Activated T-cell treated with anti-CD3 and anti-CD28 coated beads, Interleukin-2, amount 50 U/mL, for 4 hours (primary cell): ENCODE measurements around the gene PPIG. TPM values are rescaled to one million over a fixed set of nuclear protein-coding genes. Genes with fewer than 3 reads are reported as not detected.
"Not testable (repeated sequence)": the region's sequence is repeated elsewhere in the genome, so short reads cannot be mapped to it uniquely, and the experiment has no call there.

Source experiments
- ATAC-seq, 2 donors: fragments of 200-7000 bp; cut with Tn5 transposase; one replicate each; pipeline ENCODE4 v1.10.0; 2021
- DNase-seq: peaks from one replicate; pipeline ENCODE4 v3.0.0-alpha.2; 2020
- H3K27me3 Mint-ChIP-seq: one replicate; pipeline ENCODE4 v1.8.0; 2021; ENCODE audit warnings: low read depth, mixed read lengths
- H3K36me3 Mint-ChIP-seq: one replicate; pipeline ENCODE4 v1.8.0; 2022; ENCODE audit warnings: mixed read lengths; ENCODE audit not compliant: insufficient read depth
- H3K4me1 Mint-ChIP-seq: one replicate; pipeline ENCODE4 v1.8.0; 2021; ENCODE audit warnings: low read depth, mixed read lengths
- H3K4me3 Mint-ChIP-seq: one replicate; pipeline ENCODE4 v1.8.0; 2021; ENCODE audit warnings: mild to moderate bottlenecking, moderate library complexity, mixed read lengths
- H3K9me3 Mint-ChIP-seq: one replicate; pipeline ENCODE4 v1.8.0; 2021; ENCODE audit warnings: mixed read lengths
- total RNA-seq, 3 donors: library from RNA; stranded (reverse); gene quantifications; one replicate each; pipeline ENCODE4 v1.2.1, GENCODE V29; 2021

Gene PPIG
- total RNA-seq, 3 donors from 2014 or later = 55.2 to 57.8 (median 57.8) TPM

DNA sequence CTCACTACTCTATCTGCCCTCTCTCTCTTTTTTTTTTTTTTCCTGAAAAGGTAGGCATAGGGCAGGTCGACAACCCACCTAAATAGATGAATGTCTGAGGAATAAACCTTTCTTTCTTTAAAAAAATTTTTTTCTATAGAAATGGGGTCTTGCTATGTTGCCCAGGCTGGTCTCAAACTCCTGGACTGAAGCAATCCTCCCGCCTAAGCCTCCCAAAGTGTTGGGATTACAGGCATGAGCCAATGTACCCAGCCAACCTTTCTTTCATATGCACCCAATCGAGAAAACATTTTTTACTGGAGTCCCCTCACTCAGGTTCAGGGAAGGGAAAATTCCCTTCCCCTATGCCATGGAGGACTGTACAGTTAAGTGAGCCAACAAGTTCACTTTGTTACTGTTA lies 79.1 kb downstream of the PPIG start:
- ATAC-seq (no peak), DNase-seq (no peak)
- no peaks in the 10 kb centered on the region for H3K9me3 Mint-ChIP-seq
- H3K4me1 Mint-ChIP-seq = no peaks in the 10 kb centered on the region
- H3K27me3 Mint-ChIP-seq = no peaks in the 10 kb centered on the region
- H3K4me3 Mint-ChIP-seq = no peak overlapping the region
- no peaks in the 10 kb centered on the region for H3K36me3 Mint-ChIP-seq

DNA sequence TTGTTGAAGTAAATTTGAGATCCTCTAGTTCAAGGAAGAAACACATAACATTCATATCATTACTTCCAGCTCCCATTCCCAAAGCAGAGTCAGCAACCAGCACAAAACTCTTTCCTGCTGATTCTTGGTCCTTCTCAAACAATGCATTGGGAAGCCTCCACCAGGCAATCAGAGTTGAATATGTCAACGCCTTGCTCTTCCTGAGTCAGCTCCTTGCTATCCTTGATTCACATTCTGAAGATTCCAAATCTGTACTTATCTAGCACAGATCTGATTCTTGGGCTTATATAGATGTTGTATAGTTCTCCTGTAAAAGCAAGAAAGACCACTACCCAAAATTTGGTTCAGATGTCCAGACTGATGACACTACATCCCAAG lies 80.4 kb downstream of the PPIG start:
- no peak for ATAC-seq
- Mint-ChIP-seq H3K4me1 (no peaks in the 10 kb centered on the region), H3K36me3 (no peaks in the 10 kb centered on the region)

DNA sequence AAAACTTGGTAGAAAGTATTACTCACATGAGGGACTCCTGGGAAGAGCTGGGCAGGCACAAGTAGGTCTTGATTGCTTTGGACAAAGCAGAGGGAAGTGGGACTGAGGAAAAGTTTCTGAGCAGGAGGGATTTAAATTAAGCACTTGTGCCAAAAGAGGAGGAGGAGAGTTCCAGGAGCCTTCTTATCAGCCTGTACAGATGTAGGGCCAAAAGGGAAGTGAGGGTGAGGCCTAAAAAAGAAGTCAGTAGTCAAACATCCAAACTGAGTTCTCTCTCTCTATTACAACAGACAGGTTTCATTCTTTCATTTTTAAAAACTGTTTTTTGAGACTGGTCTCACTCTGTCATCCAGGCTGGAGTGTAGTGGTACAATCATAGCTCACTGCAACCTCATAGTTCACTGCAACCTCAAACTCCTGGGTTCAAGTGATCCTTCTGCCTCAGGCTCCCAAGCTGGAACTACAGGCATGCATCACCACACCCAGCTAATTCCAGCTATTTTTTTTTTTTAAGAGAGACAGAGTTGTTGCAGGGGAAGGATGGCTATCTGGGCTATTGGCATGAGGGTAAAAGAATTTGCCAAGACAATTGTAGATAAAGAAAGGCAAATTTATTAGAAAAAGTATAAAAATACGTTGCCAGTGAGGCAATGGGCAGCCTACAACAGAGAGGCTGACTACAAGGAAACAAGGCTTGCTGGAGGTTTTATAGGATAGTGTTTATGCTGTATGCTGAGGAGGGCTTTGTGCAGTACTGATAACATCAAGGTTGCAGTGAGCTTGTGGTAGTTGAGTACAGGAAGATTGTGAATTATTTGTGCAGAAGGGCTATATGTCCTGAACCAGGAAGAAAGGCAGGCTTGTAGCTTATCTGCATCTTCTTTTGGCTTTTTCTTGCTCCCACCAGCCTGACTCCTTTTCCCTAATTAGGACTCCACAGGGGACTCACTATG lies 81.1 kb downstream of the PPIG start:
- ATAC-seq = no peak
- Mint-ChIP-seq H3K36me3 (no peaks in the 10 kb centered on the region), H3K9me3 (no peaks in the 10 kb centered on the region), H3K4me3 (no peak overlapping the region), H3K27me3 (no peaks in the 10 kb centered on the region), H3K4me1 (no peaks in the 10 kb centered on the region)
- DNase-seq = no peak

More for the DNA sequence above, 80.4 kb downstream of the PPIG start:
- Mint-ChIP-seq H3K9me3 (no peaks in the 10 kb centered on the region), H3K27me3 (no peaks in the 10 kb centered on the region), H3K4me3 (no peak overlapping the region)
- DNase-seq = no peak

DNA sequence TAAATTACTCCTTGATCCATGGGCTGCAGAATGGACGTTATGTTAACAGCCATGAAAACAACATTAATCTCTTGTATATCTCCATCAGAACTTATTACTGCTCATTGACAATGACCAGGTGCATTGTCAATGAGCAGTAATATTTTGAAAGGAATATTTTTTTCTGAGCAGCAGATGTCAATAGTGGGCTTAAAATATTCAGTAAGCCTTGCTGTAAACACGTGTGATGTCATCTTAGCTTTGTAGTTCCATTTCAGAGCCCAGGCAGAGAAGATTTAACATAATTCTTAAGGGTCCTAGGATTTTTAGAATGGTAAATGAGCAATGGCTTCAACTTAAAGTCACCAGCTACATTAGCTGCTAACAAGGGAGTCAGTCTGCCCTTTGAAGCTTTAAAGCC lies 83.4 kb downstream of the PPIG start:
- DNase-seq = no peak
- H3K4me3 Mint-ChIP-seq = no peak overlapping the region
- ATAC-seq = no peak
- no peaks in the 10 kb centered on the region for H3K4me1 Mint-ChIP-seq
- H3K27me3 Mint-ChIP-seq = no peaks in the 10 kb centered on the region
- no peaks in the 10 kb centered on the region for H3K36me3 Mint-ChIP-seq
- no peaks in the 10 kb centered on the region for H3K9me3 Mint-ChIP-seq

DNA sequence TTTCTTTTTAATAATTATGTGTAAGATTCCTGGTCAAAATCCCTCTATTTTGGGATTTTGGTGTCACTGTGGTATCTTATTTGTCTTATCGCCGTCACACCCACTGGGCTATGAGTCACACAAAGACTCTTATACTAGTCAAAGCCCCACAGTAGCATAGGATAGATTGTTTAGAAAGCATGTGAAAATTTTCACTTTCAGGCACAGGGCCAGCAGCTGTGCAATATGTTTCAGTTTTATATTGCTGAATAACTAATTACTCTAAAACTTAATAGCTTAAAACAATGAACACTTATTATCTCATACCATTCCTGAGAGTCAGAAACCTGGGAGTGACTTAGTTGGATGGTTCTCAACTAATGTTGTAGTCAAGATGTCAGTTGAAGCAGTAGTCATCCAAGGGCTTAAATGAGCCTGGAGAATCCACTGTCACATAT lies 86.1 kb downstream of the PPIG start:
- no peaks in the 10 kb centered on the region for H3K4me1 Mint-ChIP-seq
- H3K4me3 Mint-ChIP-seq = no peak overlapping the region
- ATAC-seq (no peak), DNase-seq (no peak)
- peaks cover under 1% of the 10 kb centered on the region for H3K27me3 Mint-ChIP-seq
- no peaks in the 10 kb centered on the region for H3K9me3 Mint-ChIP-seq
- H3K36me3 Mint-ChIP-seq = no peaks in the 10 kb centered on the region

DNA sequence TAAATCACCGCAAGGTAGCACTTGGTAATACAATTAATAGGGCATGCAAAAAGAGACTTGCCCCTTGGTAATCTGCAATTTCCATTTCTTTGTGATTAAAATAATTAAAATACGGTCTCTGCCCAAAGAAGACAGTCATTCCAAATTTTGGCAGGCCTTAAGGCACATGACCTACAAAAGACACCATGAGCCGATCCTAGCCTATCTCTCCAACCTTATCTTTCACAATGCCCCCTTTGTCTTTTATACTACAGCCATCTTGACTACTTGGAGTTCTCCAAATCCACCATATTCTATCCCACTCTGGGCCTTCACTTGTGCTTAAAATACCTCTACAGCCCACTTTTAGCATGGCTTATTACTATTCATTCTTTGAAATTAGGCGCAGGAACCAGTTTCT lies 86.8 kb downstream of the PPIG start:
- peaks cover 5% of the 10 kb centered on the region for H3K27me3 Mint-ChIP-seq
- no peaks in the 10 kb centered on the region for H3K9me3 Mint-ChIP-seq
- H3K4me1 Mint-ChIP-seq = no peaks in the 10 kb centered on the region
- no peak for DNase-seq
- no peak overlapping the region for H3K4me3 Mint-ChIP-seq
- H3K36me3 Mint-ChIP-seq = no peaks in the 10 kb centered on the region
- ATAC-seq = no peak

DNA sequence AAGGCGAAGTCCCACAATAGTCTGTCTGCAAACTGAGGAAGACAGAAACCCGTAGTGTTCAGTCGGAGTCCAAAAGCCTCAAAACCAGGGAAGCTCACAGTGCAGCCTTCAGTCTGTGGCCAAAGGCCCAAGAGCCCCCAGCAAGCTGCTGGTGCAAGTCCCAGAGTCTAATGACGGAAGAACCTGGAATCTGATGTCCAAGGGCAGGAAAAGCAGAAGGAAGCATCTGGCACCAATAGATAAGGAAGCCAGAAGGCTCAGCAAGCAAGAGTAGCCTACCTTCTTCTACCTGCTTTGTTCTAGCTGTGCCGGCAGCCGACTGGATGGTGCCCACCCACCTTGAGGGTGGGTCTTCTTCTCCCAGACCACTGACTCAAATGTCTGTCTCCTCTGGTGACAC lies 88.3 kb downstream of the PPIG start:
- H3K9me3 Mint-ChIP-seq = no peaks in the 10 kb centered on the region
- no peaks in the 10 kb centered on the region for H3K36me3 Mint-ChIP-seq
- DNase-seq (no peak), ATAC-seq (no peak)
- no peak overlapping the region for H3K4me3 Mint-ChIP-seq
- no peaks in the 10 kb centered on the region for H3K4me1 Mint-ChIP-seq
- peaks cover 5% of the 10 kb centered on the region for H3K27me3 Mint-ChIP-seq

DNA sequence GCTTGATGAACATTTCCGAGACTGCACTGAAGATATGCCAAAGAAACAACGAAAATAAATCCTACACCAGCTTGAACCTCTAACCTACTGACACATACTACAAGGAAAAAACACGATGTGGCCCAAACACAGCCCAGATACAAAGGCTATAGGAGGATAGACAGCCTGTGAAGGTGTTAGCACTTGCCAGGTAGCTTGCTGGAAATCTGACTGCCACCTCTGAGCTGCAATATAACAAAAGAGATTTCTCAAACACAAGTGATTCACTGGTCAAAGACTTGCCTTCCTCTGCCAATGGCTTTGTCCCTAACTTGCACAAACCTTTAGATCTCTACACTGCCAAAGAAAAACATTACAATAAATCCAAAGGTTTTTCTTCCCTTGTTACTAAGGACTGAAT lies 89.0 kb downstream of the PPIG start:
- ATAC-seq (no peak), DNase-seq (no peak)
- no peaks in the 10 kb centered on the region for H3K4me1 Mint-ChIP-seq
- H3K36me3 Mint-ChIP-seq = no peaks in the 10 kb centered on the region
- H3K4me3 Mint-ChIP-seq = no peak overlapping the region
- H3K27me3 Mint-ChIP-seq = peaks cover 5% of the 10 kb centered on the region
- no peaks in the 10 kb centered on the region for H3K9me3 Mint-ChIP-seq

DNA sequence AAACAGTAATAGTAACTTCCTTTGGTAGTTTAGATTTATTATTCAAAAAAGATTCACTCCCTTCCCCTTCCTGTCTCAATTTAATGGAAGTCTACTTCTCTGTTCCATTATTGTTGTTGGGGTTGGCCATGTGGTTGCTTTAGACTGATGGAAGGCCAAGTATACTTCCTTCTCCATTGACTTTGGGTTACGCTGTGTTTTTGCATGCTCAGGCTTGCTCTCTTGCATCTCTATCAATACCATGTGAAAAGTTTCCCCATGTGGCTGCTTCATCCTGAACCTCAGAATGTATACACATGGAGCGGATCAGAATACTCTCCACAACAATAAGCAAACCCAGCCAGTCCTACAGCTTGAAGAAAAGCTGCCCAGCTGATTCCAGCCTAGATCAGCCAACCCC lies 89.8 kb downstream of the PPIG start:
- Mint-ChIP-seq H3K36me3 (no peaks in the 10 kb centered on the region), H3K27me3 (peaks cover 5% of the 10 kb centered on the region), H3K9me3 (no peaks in the 10 kb centered on the region), H3K4me1 (no peaks in the 10 kb centered on the region), H3K4me3 (no peak overlapping the region)
- DNase-seq (no peak), ATAC-seq (no peak)

DNA sequence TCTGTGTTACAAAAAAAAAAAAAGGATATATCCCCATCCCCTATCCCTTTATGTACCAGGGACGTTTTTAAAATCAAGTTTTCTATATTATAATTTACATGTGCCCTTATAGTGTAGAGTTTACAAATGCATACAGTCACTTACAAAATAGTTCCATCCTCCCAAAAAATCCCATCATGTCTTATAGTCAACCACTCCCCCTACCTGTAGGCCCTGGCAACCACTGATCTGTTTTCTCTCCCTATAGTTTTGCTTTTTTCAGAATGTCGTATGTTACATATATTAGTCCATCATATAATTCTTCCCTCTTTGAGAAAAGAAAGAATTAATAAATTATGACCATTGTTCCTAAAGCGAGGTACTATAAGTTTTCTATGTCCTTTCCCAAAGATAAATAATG lies 92.2 kb downstream of the PPIG start:
- no peaks in the 10 kb centered on the region for H3K9me3 Mint-ChIP-seq
- H3K4me3 Mint-ChIP-seq = no peak overlapping the region
- peaks cover 5% of the 10 kb centered on the region for H3K27me3 Mint-ChIP-seq
- no peaks in the 10 kb centered on the region for H3K36me3 Mint-ChIP-seq
- no peak for ATAC-seq
- DNase-seq = no peak
- no peaks in the 10 kb centered on the region for H3K4me1 Mint-ChIP-seq

DNA sequence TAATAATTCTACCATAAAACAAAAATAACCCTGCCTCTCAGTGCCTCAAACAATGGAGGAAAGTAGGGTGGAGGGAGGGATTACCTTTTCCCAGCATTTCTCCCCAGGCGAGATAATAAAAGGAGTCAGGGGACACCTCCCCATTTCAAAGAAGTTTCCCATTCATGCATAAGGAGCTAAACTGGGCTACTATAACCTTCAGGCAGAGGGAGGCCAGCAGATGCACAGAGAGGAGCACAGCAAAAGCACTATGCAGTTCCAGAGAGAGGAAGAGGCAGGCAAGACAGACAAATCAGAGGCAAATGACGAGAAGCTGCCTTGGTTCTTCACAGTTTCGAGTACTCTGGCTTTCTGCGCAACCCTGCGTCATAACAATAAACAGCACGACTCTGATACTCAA lies 92.7 kb downstream of the PPIG start:
- Mint-ChIP-seq H3K4me3 (no peak overlapping the region), H3K27me3 (peaks cover 5% of the 10 kb centered on the region), H3K4me1 (no peaks in the 10 kb centered on the region), H3K9me3 (no peaks in the 10 kb centered on the region), H3K36me3 (no peaks in the 10 kb centered on the region)
- DNase-seq (no peak), ATAC-seq (no peak)

DNA sequence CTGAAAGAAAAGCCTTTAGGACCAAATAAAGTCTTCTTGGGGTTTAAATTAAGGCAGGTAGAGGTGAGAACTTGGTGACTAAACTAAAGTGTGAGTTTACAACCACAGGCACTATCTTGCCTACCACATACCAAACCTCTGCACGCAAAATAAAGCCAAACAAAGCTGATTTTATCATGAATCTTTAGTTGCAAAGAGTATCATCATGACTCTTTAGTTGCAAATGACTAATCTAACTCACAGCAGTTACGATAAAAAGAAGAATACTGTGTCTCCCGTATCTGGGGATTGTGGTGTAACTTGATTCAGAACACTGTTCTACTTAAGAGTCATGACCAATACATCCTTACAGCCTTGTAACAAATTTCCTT lies 98.9 kb downstream of the PPIG start:
- no peaks in the 10 kb centered on the region for H3K27me3 Mint-ChIP-seq
- DNase-seq = no peak
- ATAC-seq = peak; percentile 93 to 94
- H3K4me3 Mint-ChIP-seq = no peak overlapping the region
- no peaks in the 10 kb centered on the region for H3K36me3 Mint-ChIP-seq
- H3K4me1 Mint-ChIP-seq = peaks cover 13% of the 10 kb centered on the region
- H3K9me3 Mint-ChIP-seq = no peaks in the 10 kb centered on the region

DNA sequence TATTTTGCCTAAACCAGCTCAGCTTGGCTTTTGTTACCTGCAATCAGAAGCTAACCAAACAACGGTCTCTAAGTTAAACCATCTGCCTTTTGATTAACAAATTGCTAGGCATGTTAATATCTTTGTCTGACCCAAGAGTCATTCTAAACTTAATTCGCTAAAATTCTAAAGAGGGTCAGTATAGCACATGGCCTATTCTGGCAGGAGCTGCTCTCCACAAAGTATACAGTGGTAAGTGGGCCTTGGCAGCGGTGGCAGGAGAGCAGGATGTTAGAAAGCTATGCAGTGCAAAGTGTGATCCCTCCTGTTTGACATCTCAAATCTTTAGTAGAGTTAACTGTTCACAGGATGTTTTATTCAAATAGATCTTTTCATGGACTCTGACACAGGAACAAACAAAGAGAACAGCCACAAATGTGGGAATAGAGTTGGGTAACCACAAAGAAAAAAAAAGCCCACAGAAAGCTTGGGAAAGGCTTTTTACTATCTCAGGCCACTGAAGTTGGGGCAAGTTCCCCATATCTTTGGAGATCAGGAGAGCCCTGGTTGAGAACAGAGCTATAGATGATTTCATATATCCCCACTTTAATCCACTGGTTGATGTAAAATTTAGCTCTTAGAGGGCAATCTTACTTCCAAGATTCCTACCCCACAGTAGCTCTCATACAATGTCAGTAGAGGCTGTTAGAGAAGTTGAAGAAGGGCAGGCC lies 99.4 kb downstream of the PPIG start:
- ATAC-seq (peak; percentile 23 to 24), DNase-seq (no peak)
- Mint-ChIP-seq H3K4me1 (peaks cover 13% of the 10 kb centered on the region), H3K9me3 (peaks cover 3% of the 10 kb centered on the region), H3K4me3 (no peak overlapping the region), H3K36me3 (no peaks in the 10 kb centered on the region), H3K27me3 (no peaks in the 10 kb centered on the region)

DNA sequence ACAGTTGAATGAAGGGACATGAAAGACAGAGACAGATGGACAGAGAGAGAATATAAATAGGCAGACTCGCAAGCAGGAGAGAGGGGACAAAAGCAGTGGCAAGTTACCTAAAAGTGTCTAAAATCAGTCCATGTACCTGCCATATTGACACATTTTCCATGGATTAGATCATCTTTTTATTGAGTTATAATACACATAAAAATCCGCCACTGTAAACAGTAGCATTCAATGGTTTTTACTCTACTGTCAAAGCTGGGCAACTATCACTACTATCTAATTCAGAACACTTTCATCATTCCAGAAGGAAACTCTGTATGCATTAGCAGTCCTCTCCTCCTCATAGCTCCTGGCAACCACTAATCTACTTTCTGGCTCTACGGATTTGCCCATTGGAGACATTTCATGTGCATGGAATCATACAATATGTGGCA lies 100.0 kb downstream of the PPIG start:
- peaks cover 13% of the 10 kb centered on the region for H3K4me1 Mint-ChIP-seq
- ATAC-seq = no peak
- no peaks in the 10 kb centered on the region for H3K27me3 Mint-ChIP-seq
- peaks cover 3% of the 10 kb centered on the region for H3K9me3 Mint-ChIP-seq
- no peak for DNase-seq
- H3K4me3 Mint-ChIP-seq = no peak overlapping the region
- no peaks in the 10 kb centered on the region for H3K36me3 Mint-ChIP-seq

DNA sequence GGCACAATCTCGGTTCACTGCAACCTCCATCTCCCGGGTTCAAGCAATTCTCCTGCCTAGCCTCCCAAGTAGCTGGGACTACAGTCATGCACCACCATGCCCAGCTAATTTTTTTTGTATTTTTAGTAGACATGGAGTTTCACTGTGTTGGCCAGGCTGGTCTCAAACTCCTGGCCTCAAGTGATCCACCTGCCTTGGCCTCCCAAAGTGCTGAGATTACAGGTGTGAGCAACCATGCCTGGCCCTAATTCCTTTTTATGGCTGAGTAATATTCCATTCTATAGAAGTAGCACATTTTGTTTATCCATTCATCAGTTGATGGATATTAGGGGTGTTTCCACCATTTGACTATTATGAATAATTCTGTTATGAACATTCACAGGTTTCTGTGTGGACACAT lies 100.6 kb downstream of the PPIG start:
- not testable (repeated sequence) for H3K9me3 Mint-ChIP-seq

More for the DNA sequence above, 100.6 kb downstream of the PPIG start:
- H3K4me1 Mint-ChIP-seq = peaks cover 13% of the 10 kb centered on the region
- not testable (repeated sequence) for H3K4me3 Mint-ChIP-seq, DNase-seq, H3K27me3 Mint-ChIP-seq, ATAC-seq, H3K36me3 Mint-ChIP-seq
